H9 (cell line): ENCODE results near the gene CPLANE1. TPM values are rescaled to one million over a fixed set of nuclear protein-coding genes. Genes with fewer than 3 reads are reported as not detected.

Experiments used
- DNase-seq: peaks from one replicate; pipeline ENCODE4 v3.0.0-alpha.2; 2017
- H2AFZ ChIP-seq: one replicate; pipeline ENCODE4 v1.6.1; 2013; ENCODE audit warnings: mild to moderate bottlenecking, low read length, control low read depth, moderate library complexity
- H2AK5ac ChIP-seq: 2 replicates; pipeline ENCODE4 v1.6.1; 2013; ENCODE audit warnings: low read length, control low read depth, mixed read lengths; ENCODE audit not compliant: insufficient read length
- H2BK120ac ChIP-seq: one replicate; pipeline ENCODE4 v1.6.1; 2013; ENCODE audit warnings: low read depth, mild to moderate bottlenecking, low read length, control low read depth, inconsistent platforms; ENCODE audit not compliant: poor library complexity, severe bottlenecking
- H2BK12ac ChIP-seq: 2 replicates; pipeline ENCODE4 v1.6.1; 2013; ENCODE audit warnings: low read length, control low read depth, mixed read lengths, low read depth; ENCODE audit not compliant: insufficient read length
- H2BK15ac ChIP-seq: 2 replicates; pipeline ENCODE4 v1.6.1; 2013; ENCODE audit warnings: low read depth, low read length, control low read depth
- H2BK20ac ChIP-seq: one replicate; pipeline ENCODE4 v1.6.1; 2013; ENCODE audit warnings: low read depth, mild to moderate bottlenecking, low read length, control low read depth, inconsistent platforms; ENCODE audit not compliant: poor library complexity, severe bottlenecking
- H2BK5ac ChIP-seq: 2 replicates; pipeline ENCODE4 v1.6.1; 2013; ENCODE audit warnings: low read length, control low read depth, mixed read lengths; ENCODE audit not compliant: insufficient read length
- H3K14ac ChIP-seq: 2 replicates; pipeline ENCODE4 v1.6.1; 2013; ENCODE audit warnings: low read length, control low read depth; ENCODE audit not compliant: insufficient read depth
- H3K18ac ChIP-seq: 2 replicates; pipeline ENCODE4 v1.6.1; 2013; ENCODE audit warnings: low read depth, mild to moderate bottlenecking, mixed read lengths, low read length, control low read depth; ENCODE audit not compliant: insufficient read length
- H3K23ac ChIP-seq: 2 replicates; pipeline ENCODE4 v1.6.1; 2013; ENCODE audit warnings: low read length, control low read depth, mixed read lengths, low read depth; ENCODE audit not compliant: insufficient read length
- H3K23me2 ChIP-seq: 2 replicates; pipeline ENCODE4 v1.6.1; 2013; ENCODE audit warnings: low read depth, mild to moderate bottlenecking, mixed read lengths, low read length, control low read depth; ENCODE audit not compliant: insufficient read length, poor library complexity, severe bottlenecking
- H3K27ac ChIP-seq: 2 replicates; pipeline ENCODE4 v1.5.1; 2013; ENCODE audit warnings: low read length, control low read depth, mixed read lengths, low read depth; ENCODE audit not compliant: insufficient read length
- H3K27me3 ChIP-seq: 2 replicates; pipeline ENCODE4 v1.6.1; 2013; ENCODE audit warnings: low read length, control low read depth, inconsistent platforms; ENCODE audit not compliant: insufficient read depth
- H3K4ac ChIP-seq: 2 replicates; pipeline ENCODE4 v1.6.1; 2013; ENCODE audit warnings: low read depth, mild to moderate bottlenecking, control low read depth, inconsistent platforms, low read length, moderate library complexity
- H3K4me1 ChIP-seq: 2 replicates; pipeline ENCODE4 v1.6.1; 2013; ENCODE audit warnings: low read length, control low read depth, inconsistent platforms; ENCODE audit not compliant: insufficient read depth
- H3K4me2 ChIP-seq: 2 replicates; pipeline ENCODE4 v1.6.1; 2013; ENCODE audit warnings: low read length, control low read depth, mixed read lengths; ENCODE audit not compliant: insufficient read length, insufficient read depth
- H3K56ac ChIP-seq: 2 replicates; pipeline ENCODE4 v1.6.1; 2013; ENCODE audit warnings: low read depth, mild to moderate bottlenecking, mixed read lengths, low read length, control low read depth; ENCODE audit not compliant: insufficient read length
- H3K79me1 ChIP-seq: 2 replicates; pipeline ENCODE4 v1.6.1; 2013; ENCODE audit warnings: low read depth, mild to moderate bottlenecking, moderate library complexity, low read length, control low read depth, inconsistent platforms; ENCODE audit not compliant: insufficient read depth, poor library complexity, severe bottlenecking
- H3K79me2 ChIP-seq: 2 replicates; pipeline ENCODE4 v1.6.1; 2013; ENCODE audit warnings: low read length, control low read depth, inconsistent platforms; ENCODE audit not compliant: insufficient read depth
- H3K9ac ChIP-seq: 2 replicates; pipeline ENCODE4 v1.6.1; 2013; ENCODE audit warnings: low read length, control low read depth, mixed read lengths; ENCODE audit not compliant: insufficient read length; ENCODE audit errors: extremely low read depth
- H3K9me3 ChIP-seq: one replicate; pipeline ENCODE4 v1.6.1; 2013; ENCODE audit warnings: low read depth, low read length, inconsistent platforms; ENCODE audit not compliant: control insufficient read depth
- H3T11ph ChIP-seq: one replicate; pipeline ENCODE4 v1.6.1; 2013; ENCODE audit warnings: mild to moderate bottlenecking, low read length, control low read depth, inconsistent platforms
- H4K20me1 ChIP-seq: one replicate; pipeline ENCODE4 v1.6.1; 2013; ENCODE audit not compliant: control insufficient read depth, insufficient read length, insufficient read depth
- H4K5ac ChIP-seq: 2 replicates; pipeline ENCODE4 v1.6.1; 2013; ENCODE audit warnings: low read depth, mild to moderate bottlenecking, mixed read lengths, low read length, control low read depth; ENCODE audit not compliant: insufficient read length
- H4K8ac ChIP-seq: replicated peaks from 2 replicates; pipeline ENCODE4 v1.6.1; 2013; ENCODE audit warnings: low read length, control low read depth, mixed read lengths, low read depth; ENCODE audit not compliant: insufficient read length
- H4K91ac ChIP-seq: 2 replicates; pipeline ENCODE4 v1.6.1; 2013; ENCODE audit warnings: low read depth, mild to moderate bottlenecking, moderate library complexity, mixed read lengths, low read length, control low read depth; ENCODE audit not compliant: insufficient read length
- H3K27ac Mint-ChIP-seq, 3 experiments: 2 replicates in 2 of 3; 3 replicates in 1 of 3; pipeline ENCODE4 v1.8.0; 2020 to 2021; ENCODE audit warnings: mixed read lengths in 3 of 3, mild to moderate bottlenecking in 1 of 3, moderate library complexity in 1 of 3
- H3K27me3 Mint-ChIP-seq: 2 replicates; pipeline ENCODE4 v1.8.0; 2021; ENCODE audit warnings: low read depth, mild to moderate bottlenecking, moderate library complexity, mixed read lengths
- H3K36me3 Mint-ChIP-seq, 3 experiments: 2 replicates in 2 of 3; 3 replicates in 1 of 3; pipeline ENCODE4 v1.8.0; 2020 to 2021; ENCODE audit warnings: low read depth in 3 of 3, mixed read lengths in 3 of 3; ENCODE audit not compliant: insufficient read depth in 1 of 3
- H3K4me1 Mint-ChIP-seq, 2 experiments: 2 replicates each; pipeline ENCODE4 v1.8.0; 2020; ENCODE audit warnings: mixed read lengths in 2 of 2
- H3K4me3 Mint-ChIP-seq, 2 experiments: 2 replicates in 1 of 2; 3 replicates in 1 of 2; pipeline ENCODE4 v1.8.0; 2020 to 2021; ENCODE audit warnings: mild to moderate bottlenecking in 2 of 2, mixed read lengths in 2 of 2, moderate library complexity in 1 of 2
- H3K9me3 Mint-ChIP-seq, 2 experiments: 2 replicates in 1 of 2; 3 replicates in 1 of 2; pipeline ENCODE4 v1.8.0; 2020; ENCODE audit warnings: mild to moderate bottlenecking in 2 of 2, mixed read lengths in 2 of 2, moderate library complexity in 1 of 2
- CTCF ChIP-seq: fragments of 200-600 bp; sonication (generic); conservative IDR thresholded peaks from 3 replicates; pipeline ENCODE4 v1.8.0; 2021; ENCODE audit warnings: antibody characterized with exemption, mild to moderate bottlenecking
- WGBS: extraction: QIAGEN DNeasy Blood & Tissue Kit; methylation state at CpG from one replicate; pipeline ENCODE4 v1.1.7; 2013; ENCODE audit warnings: missing lambda C conversion rate, low lambda C conversion rate, mixed read lengths; ENCODE audit not compliant: insufficient read length; ENCODE audit errors: extremely low coverage; 5-methylcytosine and 5-hydroxymethylcytosine counted together
- total RNA-seq: library from RNA; stranded (reverse); gene quantifications from 2 replicates; pipeline ENCODE4 v1.2.1, GENCODE V29; 2021

Gene CPLANE1
- total RNA-seq, 1 experiment from 2014 or later: 11.6 TPM

GRCh38 chr5:37111426-37112382 is 137.5 kb downstream of the CPLANE1 start:
- no peaks in the 10 kb centered on the region for H4K20me1 ChIP-seq
- H2AK5ac ChIP-seq: no peak overlapping the region
- H2BK20ac ChIP-seq: no peak overlapping the region
- TF ChIP-seq CTCF: no peak
- no peaks in the 10 kb centered on the region for H3K23me2 ChIP-seq
- Mint-ChIP-seq H3K4me1 (no peaks in the 10 kb centered on the region), H3K4me3 (no peak overlapping the region), H3K27me3 (no peaks in the 10 kb centered on the region), H3K27ac (no peak overlapping the region), H3K36me3 (peaks cover 5 to 19% (median 19%) of the 10 kb centered on the region in 3 experiments; a peak in 6 of 7 replicates), H3K9me3 (no peaks in the 10 kb centered on the region)
- H3K14ac ChIP-seq: no peak overlapping the region
- no peak overlapping the region for H2BK15ac ChIP-seq
- no peak overlapping the region for H4K5ac ChIP-seq
- no peak for DNase-seq
- no peak overlapping the region for H2BK120ac ChIP-seq
- H3K9ac ChIP-seq: no peak overlapping the region
- H3K23ac ChIP-seq: no peak overlapping the region
- no peak overlapping the region for H3T11ph ChIP-seq
- no peak overlapping the region for H3K27ac ChIP-seq
- no CpG with 5 or more reads among the region's 4 CpGs for WGBS
- no peak overlapping the region for H3K4ac ChIP-seq
- no peaks in the 10 kb centered on the region for H3K27me3 ChIP-seq
- H4K8ac ChIP-seq: no peak overlapping the region
- no peak overlapping the region for H3K56ac ChIP-seq
- no peaks in the 10 kb centered on the region for H3K4me1 ChIP-seq
- H3K18ac ChIP-seq: no peak overlapping the region
- no peaks in the 10 kb centered on the region for H3K79me2 ChIP-seq
- H2AFZ ChIP-seq: no peak overlapping the region
- no peak overlapping the region for H2BK12ac ChIP-seq
- no peaks in the 10 kb centered on the region for H3K79me1 ChIP-seq
- H3K4me2 ChIP-seq: no peak overlapping the region
- no peak overlapping the region for H2BK5ac ChIP-seq
- no peaks in the 10 kb centered on the region for H3K9me3 ChIP-seq
- no peak overlapping the region for H4K91ac ChIP-seq
